Activated naive CD8-positive, alpha-beta T cell (primary cell): Measurements from ENCODE around the gene CSPG4.
"Not testable (repeated sequence)": the region's sequence is repeated elsewhere in the genome, so short reads cannot be mapped to it uniquely, and the experiment has no call there.

ENCODE experiments used
- H3K27ac Mint-ChIP-seq: one replicate; pipeline ENCODE4 v1.8.0; 2021; ENCODE audit warnings: mixed read lengths
- H3K27me3 Mint-ChIP-seq: one replicate; pipeline ENCODE4 v1.8.0; 2021; ENCODE audit warnings: mixed read lengths
- H3K36me3 Mint-ChIP-seq: one replicate; pipeline ENCODE4 v1.8.0; 2021; ENCODE audit warnings: mixed read lengths
- H3K4me1 Mint-ChIP-seq: one replicate; pipeline ENCODE4 v1.8.0; 2021; ENCODE audit warnings: low read depth, mixed read lengths
- H3K4me3 Mint-ChIP-seq: one replicate; pipeline ENCODE4 v1.8.0; 2021; ENCODE audit warnings: mild to moderate bottlenecking, mixed read lengths
- H3K9me3 Mint-ChIP-seq: one replicate; pipeline ENCODE4 v1.8.0; 2021; ENCODE audit warnings: low read depth, mixed read lengths

Gene CSPG4

DNA sequence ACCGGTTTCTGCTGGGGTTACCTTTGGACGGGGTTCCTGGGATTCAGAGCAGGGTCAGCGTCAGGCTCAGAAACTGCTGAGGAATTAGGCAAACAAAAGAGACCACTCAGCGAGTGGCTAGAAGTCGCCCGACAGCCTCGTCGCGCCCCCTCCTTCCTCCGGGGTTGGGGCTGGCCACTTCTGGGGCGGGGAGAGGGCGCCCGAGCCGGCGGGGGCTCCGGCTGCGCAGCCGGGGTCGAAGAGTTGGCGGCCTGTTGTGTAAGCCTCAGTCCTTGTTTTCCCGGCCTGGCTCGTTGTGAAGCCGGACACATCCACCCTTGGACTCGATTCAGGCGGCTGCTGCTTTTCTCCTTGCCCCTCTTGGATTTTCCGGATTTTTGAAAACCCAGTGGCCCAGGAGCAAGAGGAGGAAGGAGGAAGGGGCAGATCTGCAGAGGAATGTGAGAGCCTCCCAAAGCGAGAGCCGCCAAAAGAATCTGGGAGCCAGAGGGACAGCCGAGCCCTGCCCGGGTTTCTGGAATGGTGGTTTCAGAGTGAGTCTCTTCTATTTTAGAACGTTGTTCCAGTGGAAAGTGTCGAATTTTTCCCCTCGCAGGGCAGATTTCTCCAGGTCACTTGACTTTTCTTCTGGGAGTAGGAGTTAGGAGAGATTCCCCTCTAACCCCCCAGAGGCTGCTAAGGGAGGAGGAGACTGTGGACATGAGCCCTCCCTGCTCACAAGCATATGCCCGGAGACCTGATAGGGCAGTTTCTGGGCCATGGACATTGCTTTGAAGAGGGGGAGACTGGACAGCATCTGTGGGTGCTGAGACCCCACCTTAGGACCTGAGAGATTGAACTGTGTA, 64.3 kb downstream of the CSPG4 start:
- Mint-ChIP-seq H3K27me3 (no peaks in the 10 kb centered on the region), H3K4me1 (peaks cover 27% of the 10 kb centered on the region), H3K9me3 (no peaks in the 10 kb centered on the region), H3K27ac (peak overlapping the region; percentile 76), H3K36me3 (no peaks in the 10 kb centered on the region), H3K4me3 (peak overlapping the region; percentile 83)

DNA sequence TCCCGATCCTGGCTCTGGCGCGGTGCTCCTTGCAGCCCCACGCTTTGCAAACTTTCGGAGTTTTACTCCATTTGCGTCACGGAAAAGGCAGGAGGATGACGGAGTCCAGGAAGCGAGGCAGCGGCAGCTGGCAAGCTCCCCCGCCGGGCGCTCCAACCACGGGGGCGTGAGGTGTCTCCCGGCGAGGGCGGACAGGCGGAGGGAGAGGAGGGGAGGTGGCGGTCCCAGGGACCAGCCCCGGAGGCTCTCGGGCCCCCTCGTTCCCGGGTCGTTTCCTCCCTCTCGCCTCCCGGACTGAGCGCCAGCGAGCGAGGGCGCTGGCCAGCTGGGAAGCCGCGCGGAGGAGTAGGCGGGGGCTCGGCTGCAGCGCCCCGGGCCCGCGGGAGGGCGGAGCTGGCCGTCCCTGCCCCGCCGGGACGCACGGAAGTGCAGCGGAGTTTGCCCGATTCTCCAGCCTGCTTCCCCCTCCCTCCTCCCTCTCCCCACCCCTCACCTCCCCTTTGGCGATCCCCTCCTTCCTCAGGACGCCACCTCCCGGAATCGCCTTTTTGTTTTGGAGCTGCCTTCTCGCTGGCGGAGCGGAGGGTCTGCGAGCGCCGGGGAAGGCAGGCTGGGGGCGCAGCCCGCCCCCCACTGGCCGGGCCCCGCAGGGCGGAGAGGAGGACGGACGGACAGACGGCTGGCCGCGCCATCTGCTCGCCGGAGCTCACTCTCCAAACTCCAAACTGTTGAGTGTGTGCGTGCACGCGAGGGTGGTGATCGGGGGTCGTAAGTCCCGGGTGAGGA, 65.1 kb downstream of the CSPG4 start, which contains the start of gene SNX33:
SNX33 (plus strand) TSS at position 543 of the 786 bp plus-strand sequence. CDS start 1,191 bp downstream, outside the sequence.
- H3K4me1 Mint-ChIP-seq = peaks cover 28% of the 10 kb centered on the region
- no peaks in the 10 kb centered on the region for H3K27me3 Mint-ChIP-seq

DNA sequence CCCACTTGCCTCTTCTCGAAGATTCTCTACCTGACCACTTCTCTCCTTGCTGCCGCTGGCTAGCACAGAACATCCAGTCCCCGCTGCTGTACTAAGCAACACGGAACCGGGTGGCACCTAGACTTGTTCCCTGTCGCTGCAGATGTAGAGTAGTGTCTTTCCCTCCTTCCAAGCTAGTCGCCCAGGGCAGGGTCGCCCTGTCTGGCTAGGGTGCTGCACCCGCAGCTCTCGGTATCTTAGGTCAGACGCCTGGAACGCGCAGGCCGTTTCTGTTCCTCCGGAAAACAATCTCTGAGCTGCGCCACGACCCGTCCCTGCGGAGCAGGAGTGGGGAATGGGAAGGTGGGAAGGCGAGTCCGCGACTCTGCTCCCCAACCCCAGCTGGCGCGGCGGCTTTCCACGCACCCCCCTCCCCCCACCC, 65.7 kb downstream of the CSPG4 start:
- Mint-ChIP-seq H3K9me3 (no peaks in the 10 kb centered on the region), H3K4me1 (peaks cover 26% of the 10 kb centered on the region), H3K27me3 (no peaks in the 10 kb centered on the region), H3K27ac (peak overlapping the region; percentile 61), H3K36me3 (no peaks in the 10 kb centered on the region), H3K4me3 (peak overlapping the region; percentile 91)

More for the DNA sequence above, 65.1 kb downstream of the CSPG4 start, which contains the start of gene SNX33:
- Mint-ChIP-seq H3K36me3 (no peaks in the 10 kb centered on the region), H3K9me3 (no peaks in the 10 kb centered on the region), H3K27ac (peak within 1 kb of the TSS; percentile 76), H3K4me3 (peak within 1 kb of the TSS; percentile 91)

DNA sequence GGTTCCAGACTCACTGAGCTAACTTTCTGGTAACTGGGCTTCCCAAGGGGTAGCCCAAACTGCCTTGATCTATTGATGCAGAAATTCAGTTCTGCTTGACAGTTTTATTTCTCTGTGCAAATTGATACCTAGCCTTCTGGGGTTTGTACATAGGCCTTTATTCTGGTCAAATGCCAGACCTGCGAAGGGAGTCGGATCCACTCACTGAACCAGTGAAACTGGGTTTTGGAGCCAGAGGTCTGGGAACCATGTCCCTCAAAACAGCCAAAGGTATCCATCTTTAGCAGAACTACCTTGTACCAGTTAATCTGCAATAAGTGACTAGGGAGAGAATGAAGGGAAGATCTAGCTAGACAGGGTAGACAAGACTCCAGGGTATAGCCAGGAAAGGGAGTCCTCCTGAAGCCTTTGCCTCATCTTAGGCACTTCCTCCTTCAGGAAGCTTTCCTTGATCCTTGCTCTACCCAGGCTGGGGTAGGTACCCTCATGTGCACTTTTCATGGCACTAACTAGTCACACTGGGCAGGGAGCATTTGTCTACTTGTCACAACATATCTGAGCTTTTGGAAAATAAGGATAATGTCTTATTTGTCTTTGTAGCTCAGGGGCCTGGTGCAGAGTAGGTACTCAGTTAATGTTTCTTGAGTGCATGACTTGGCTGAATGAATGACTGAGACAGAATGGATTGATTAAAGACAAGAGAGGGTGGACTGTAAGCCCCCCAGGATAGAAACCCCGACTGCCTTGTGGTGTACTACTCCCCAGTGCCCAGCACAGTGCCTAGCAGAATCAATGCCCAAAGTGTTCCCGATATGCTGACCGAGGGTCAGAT, 66.3 kb downstream of the CSPG4 start:
- Mint-ChIP-seq H3K27ac (peak overlapping the region; percentile 61), H3K36me3 (no peaks in the 10 kb centered on the region), H3K9me3 (no peaks in the 10 kb centered on the region), H3K27me3 (no peaks in the 10 kb centered on the region), H3K4me3 (peak overlapping the region; percentile 91), H3K4me1 (peaks cover 21% of the 10 kb centered on the region)

DNA sequence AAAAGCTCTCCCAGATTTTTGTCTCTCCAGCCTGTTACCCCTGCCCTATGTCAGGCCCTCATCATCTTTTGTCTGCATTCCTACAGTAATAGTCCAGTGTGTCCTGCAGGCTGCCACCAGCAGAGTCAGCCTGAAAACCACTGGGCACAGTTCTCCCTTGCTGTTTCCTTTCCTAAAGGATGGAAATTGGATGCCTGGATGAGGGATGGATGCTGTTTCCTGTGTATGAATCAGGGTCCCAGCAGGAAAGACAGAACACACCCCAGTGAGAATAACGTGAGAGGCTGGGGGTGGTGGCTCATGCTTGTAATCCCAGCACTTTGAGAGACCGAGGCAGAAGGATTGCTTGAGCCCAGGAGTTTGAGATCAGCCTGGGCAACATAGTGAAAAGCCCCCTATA, 68.3 kb downstream of the CSPG4 start:
- H3K4me1 Mint-ChIP-seq = peaks cover 21% of the 10 kb centered on the region
- no peak overlapping the region for H3K27ac Mint-ChIP-seq
- no peak overlapping the region for H3K4me3 Mint-ChIP-seq
- H3K36me3 Mint-ChIP-seq = no peaks in the 10 kb centered on the region
- H3K27me3 Mint-ChIP-seq = no peaks in the 10 kb centered on the region
- H3K9me3 Mint-ChIP-seq = no peaks in the 10 kb centered on the region

DNA sequence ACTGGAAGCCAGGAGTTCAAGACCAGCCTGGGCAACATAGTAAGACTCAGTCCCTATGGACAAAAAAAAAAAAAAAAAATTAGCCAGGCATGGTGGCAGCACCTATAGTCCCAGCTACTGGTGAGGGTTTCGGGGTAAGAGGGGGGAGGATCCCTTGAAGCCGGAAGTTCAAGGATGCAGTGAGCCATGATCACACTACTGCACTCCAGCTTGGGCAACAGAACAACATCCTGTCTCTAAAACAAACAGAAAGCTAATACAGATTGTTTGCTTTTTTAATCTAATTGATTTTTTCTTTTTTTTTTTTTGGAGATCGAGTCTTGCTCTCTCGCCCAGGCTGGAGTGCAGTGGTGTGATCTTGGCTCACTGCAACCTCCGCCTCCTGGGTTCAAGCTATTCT, 71.0 kb downstream of the CSPG4 start:
- Mint-ChIP-seq H3K27me3 (no peaks in the 10 kb centered on the region), H3K27ac (no peak overlapping the region), H3K36me3 (peaks cover 2% of the 10 kb centered on the region), H3K4me3 (no peak overlapping the region), H3K4me1 (peaks cover 31% of the 10 kb centered on the region), H3K9me3 (no peaks in the 10 kb centered on the region)

DNA sequence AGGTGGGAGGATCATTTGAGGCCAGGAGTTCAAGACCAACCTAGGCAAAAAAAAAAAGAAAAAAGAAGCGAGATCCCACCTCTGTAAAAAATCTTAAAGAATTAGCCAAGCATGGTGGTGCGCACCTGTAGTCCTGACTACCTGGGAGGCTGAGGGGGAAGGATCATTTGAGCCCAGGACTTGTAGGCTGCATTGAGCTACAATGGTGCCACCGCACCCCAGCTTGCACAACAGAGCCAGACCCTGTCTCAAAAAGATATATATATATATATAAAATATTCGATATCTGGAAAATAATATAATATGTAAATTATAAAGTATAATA, 71.5 kb downstream of the CSPG4 start:
- Mint-ChIP-seq H3K27me3 (no peaks in the 10 kb centered on the region), H3K36me3 (peaks cover 2% of the 10 kb centered on the region), H3K9me3 (no peaks in the 10 kb centered on the region), H3K27ac (peak overlapping the region; percentile 97), H3K4me3 (peak overlapping the region; percentile 99), H3K4me1 (peaks cover 29% of the 10 kb centered on the region)

DNA sequence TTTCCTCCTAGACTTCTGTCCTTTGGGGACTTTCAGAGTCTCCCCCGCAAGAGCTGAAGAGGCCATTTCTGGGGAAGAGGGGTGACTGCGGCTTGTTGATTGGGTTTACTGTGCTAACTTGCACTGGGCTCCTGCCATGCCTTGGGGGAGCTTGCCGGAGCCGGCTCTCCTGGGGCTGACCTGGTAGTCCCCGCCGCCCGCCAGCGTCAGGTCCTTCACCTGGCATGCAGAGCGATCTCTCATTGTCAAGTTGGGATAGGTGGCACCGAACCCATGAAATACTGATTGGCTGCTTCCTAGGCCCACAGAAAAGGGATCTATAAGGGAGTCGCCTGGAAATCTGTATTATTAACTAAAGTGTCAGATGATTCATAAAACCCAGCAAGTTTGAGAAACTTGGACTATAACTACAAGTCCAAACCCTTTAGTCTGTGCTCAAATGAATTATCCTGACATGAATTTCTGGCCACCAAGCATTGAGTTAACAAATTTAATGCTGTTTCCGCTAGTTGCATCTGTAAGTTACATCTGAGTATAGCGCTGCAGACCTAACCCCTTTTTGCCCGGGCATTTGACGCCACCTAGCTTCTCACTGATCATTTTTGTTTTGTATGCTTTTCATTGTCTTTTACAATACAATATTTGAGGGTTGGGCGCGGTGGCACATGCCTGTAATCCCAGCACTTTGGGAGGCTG, 72.0 kb downstream of the CSPG4 start:
- H3K4me1 Mint-ChIP-seq = peaks cover 31% of the 10 kb centered on the region
- no peaks in the 10 kb centered on the region for H3K27me3 Mint-ChIP-seq
- no peaks in the 10 kb centered on the region for H3K9me3 Mint-ChIP-seq

DNA sequence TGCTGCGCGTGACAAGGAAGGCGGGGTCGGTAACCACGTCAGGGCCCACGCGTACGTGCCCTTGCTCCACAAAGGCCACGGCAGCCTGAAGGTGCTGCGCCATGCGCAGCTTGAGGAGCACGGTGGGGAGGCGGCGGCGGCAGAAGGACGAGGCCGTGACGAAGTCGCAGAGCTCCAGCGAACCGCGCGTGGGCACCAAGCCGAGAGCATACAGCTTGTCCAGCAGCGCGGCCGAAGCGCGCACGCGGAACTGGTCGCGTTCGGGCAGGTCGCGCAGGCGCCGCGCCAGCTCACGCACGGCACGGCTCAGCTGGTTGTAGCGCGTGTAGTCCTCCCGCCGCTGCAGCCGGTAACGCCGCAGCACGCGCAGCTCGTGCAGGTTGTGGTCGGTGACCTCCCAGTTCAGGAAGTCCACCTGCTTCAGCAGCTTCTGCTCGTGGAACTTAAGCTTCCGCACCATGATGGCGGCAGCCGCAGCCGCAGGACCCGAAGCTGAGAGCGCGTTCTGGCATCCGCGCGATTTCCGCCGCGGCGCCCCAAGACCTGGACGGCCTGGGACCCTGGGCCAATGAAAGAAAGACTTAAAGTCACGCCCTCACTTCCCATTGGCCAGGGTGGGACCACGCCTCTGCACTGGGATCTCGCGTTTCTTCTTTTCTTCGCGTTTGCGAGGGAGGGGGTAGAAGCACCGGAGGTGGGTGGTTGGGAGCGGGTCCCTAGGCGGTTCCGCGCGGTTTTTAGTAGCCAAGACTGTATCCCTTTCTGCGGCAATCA, 72.8 kb downstream of the CSPG4 start, which contains the start of gene IMP3:
IMP3 (minus strand) TSS at position 516 of the 774 bp plus-strand sequence; CDS start at position 460, 56 bp downstream.
- peaks cover 32% of the 10 kb centered on the region for H3K4me1 Mint-ChIP-seq

More for the DNA sequence above, 72.0 kb downstream of the CSPG4 start:
- H3K27ac Mint-ChIP-seq = peak overlapping the region; percentile 97
- peaks cover 2% of the 10 kb centered on the region for H3K36me3 Mint-ChIP-seq
- peak overlapping the region; percentile 99 for H3K4me3 Mint-ChIP-seq

DNA sequence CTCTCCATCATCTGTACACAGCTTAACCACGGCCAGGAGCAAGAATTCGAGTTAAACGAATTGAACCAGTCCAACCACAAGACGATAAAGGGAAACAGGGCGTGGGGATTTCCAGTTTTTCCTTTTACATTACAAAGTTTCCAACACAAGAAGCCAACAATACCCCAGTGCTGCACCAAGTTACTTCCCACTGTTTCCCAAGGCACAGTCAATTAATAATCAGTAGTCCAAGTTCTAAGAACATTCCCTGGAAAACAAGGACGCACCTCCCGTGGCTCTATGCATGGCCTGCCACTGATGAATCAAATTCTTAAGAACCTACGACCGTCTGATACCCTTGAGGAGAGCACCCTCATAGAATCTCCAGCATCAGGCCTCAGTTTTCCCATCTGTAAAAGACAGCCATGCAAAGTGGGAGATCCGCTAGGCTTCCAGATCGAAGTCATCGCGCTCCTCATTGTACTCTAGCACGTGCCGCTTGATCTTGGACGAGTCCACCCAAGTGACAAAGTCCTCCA, 73.4 kb downstream of the CSPG4 start:
- Mint-ChIP-seq H3K4me1 (peaks cover 32% of the 10 kb centered on the region), H3K36me3 (peaks cover 2% of the 10 kb centered on the region), H3K9me3 (no peaks in the 10 kb centered on the region), H3K27ac (peak overlapping the region; percentile 97), H3K27me3 (no peaks in the 10 kb centered on the region), H3K4me3 (peak overlapping the region; percentile 99)

More for the DNA sequence above, 72.8 kb downstream of the CSPG4 start, which contains the start of gene IMP3:
- Mint-ChIP-seq H3K27me3 (no peaks in the 10 kb centered on the region), H3K9me3 (no peaks in the 10 kb centered on the region), H3K4me3 (peak within 1 kb of the TSS; percentile 99), H3K27ac (peak within 1 kb of the TSS; percentile 97), H3K36me3 (peaks cover 2% of the 10 kb centered on the region)

DNA sequence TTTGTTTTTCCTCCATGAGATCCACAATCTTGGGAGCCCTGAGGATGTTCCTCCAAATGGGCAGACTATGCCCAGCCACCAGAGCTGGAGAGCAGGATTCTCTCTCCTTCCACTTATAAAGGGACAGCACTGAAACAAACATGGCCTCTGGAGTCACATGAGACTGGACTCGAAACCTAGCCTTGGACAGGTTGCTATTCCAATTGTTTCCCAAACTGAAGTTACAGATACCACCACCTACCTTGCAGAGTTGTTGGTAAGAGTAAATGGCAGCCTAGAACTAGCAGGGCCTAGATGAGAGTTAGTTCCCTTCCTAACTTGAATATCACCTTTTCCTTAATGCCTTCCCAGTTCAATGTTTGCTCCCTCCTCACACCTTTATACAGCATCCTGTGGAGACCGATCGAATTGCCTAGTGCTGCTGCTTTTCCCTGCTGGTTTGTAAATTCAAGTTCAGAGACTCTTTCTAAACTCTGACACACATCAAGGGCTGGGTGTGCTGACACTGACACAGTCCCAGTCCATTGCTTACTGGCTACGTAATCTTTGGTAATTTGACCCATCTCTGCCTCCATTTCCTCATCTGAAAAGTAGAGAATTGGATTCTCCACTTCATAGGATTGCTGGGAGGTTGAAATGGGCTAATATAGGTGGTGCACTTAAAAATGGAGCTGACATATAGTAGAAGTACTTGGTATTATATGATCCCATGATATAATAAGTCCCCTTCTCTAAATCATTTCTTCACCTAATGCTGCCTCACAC, 75.2 kb downstream of the CSPG4 start:
- Mint-ChIP-seq H3K27me3 (no peaks in the 10 kb centered on the region), H3K4me3 (peak overlapping the region; percentile 99), H3K36me3 (peaks cover 2% of the 10 kb centered on the region), H3K9me3 (no peaks in the 10 kb centered on the region), H3K27ac (peak overlapping the region; percentile 36), H3K4me1 (peaks cover 31% of the 10 kb centered on the region)

DNA sequence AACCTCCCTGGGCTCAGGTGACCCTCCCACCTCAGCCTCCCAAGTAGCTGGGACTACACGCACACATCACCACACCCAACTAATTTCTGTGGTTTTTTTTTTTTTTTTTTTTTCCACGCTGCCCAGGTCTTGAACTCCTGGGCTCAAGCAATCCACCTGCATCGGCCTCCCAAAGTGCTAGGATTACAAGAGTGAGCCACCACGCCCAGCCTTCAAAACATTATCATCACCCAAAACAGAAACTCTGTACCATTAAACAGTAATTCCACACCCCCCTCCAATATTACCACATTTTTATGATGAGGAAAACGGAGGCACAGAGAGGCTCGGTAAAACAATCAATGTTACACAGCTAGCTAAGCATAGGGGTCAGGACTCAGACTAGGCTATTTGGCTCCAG, 76.6 kb downstream of the CSPG4 start:
- peaks cover 27% of the 10 kb centered on the region for H3K4me1 Mint-ChIP-seq
- H3K36me3 Mint-ChIP-seq = peaks cover 2% of the 10 kb centered on the region
- H3K9me3 Mint-ChIP-seq = no peaks in the 10 kb centered on the region
- H3K4me3 Mint-ChIP-seq = peak overlapping the region; percentile 58
- H3K27me3 Mint-ChIP-seq = no peaks in the 10 kb centered on the region
- H3K27ac Mint-ChIP-seq = no peak overlapping the region

DNA sequence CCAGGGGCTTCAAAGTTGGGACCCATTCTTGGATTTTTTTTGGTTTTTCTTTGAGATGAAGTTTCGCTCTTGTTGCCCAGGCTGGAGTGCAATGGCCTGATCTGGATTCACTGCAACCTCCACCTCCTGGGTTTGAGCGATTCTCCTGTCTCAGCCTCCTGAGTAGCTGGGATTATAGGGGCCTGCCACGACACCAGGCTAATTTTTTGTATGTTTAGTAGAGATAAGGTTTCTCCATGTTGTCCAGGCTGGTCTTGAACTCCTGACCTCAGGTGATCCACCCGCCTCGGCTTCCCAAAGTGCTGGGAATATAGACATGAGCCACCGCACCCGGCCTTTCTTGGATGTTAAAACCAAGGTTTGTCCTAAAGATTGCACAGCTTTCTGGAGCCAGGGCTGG, 78.7 kb downstream of the CSPG4 start:
- peaks cover 23% of the 10 kb centered on the region for H3K4me1 Mint-ChIP-seq
- not testable (repeated sequence) for H3K4me3 Mint-ChIP-seq, H3K27ac Mint-ChIP-seq, H3K9me3 Mint-ChIP-seq, H3K27me3 Mint-ChIP-seq, H3K36me3 Mint-ChIP-seq
